Pancreas (tissue), 10 donors: Measurements from ENCODE around the gene AHR. TPM values are rescaled to one million over a fixed set of nuclear protein-coding genes. Genes with fewer than 3 reads are reported as not detected.
"Not testable (repeated sequence)": the region's sequence is repeated elsewhere in the genome, so short reads cannot be mapped to it uniquely, and the experiment has no call there.

Experiments
- ATAC-seq, 4 donors: fragments of 200-7000 bp; cut with Tn5 transposase; one replicate each; pipeline versions ENCODE4 v1.8.0 to v1.9.1; 2020; ENCODE audit warnings: mild to moderate bottlenecking in 4 of 4, moderate library complexity in 4 of 4
- DNase-seq, 6 donors: peaks; one replicate each; pipeline ENCODE4 v3.0.0-alpha.2; 2020
- FAIRE-seq: peaks from 2 replicates; lab custom pipeline; 2012; peaks lifted over from hg19 to GRCh38; lab: Jason Lieb, UNC
- H3K27ac ChIP-seq, 4 donors: fragments of 200-600 bp; sonication (generic); 1 replicate in 3 of 4; 2 replicates in 1 of 4; pipeline versions ENCODE4 v1.5.0 to v1.8.0; 2020
- H3K27me3 ChIP-seq, 4 donors: fragments of 200-600 bp; one replicate each; pipeline ENCODE4 v1.8.0; 2021
- H3K36me3 ChIP-seq, 3 donors: fragments of 200-600 bp; sonication (generic) in 1 of 3; one replicate each; pipeline versions ENCODE4 v1.5.0 to v1.8.0; 2020 to 2021
- H3K4me1 ChIP-seq, 3 donors: fragments of 200-600 bp; one replicate each; pipeline ENCODE4 v1.8.0; 2021
- H3K4me3 ChIP-seq, 4 donors: fragments of 200-600 bp; sonication (generic) in 2 of 4; one replicate each; pipeline versions ENCODE4 v1.5.0 to v1.8.0; 2020 to 2021
- H3K9me3 ChIP-seq, 4 donors: fragments of 200-600 bp; one replicate each; pipeline ENCODE4 v1.8.0; 2021
- CTCF ChIP-seq, 4 donors: fragments of 200-600 bp; sonication (generic) in 3 of 4; IDR thresholded peaks; one replicate each; pipeline versions ENCODE4 v1.5.0 to v1.8.0; 2021; ENCODE audit warnings: antibody characterized with exemption in 4 of 4
- WGBS, 2 donors: extraction: QIAGEN DNeasy Blood & Tissue Kit; methylation state at CpG; one replicate each; pipeline ENCODE4 v1.1.7; 2013; 5-methylcytosine and 5-hydroxymethylcytosine counted together
- intact Hi-C, 3 donors: fragments of 100-400 bp; cut with DNase I; formaldehyde crosslinking; loops; one replicate each; pipeline versions ENCODE4 v1.11.1 to v1.14.2; 2022
- polyA plus RNA-seq, 2 donors: library from polyadenylated mRNA; stranded (reverse); fragments of 200-250 nt; gene quantifications; one replicate each; pipeline ENCODE4 v1.2.3, GENCODE V29; 2013
- total RNA-seq, 6 donors: library from RNA; stranded (reverse); fragmentation: NEBNext Ultra II Directional in 4 of 6; extraction: Animal tissue kit (Norgen Biotek cat#: 25700) in 4 of 6; gene quantifications; one replicate each; pipeline versions ENCODE4 v1.2.1 to v1.2.4, GENCODE V29; 2021 to 2023
- donor health status: healthy with polysubstance abuse.
- donor health status: DM: no; HTN: no; CAD: no; lungs with moderate emphysema.
- donor health status: DM: no; HTN: no; CAD: no.
- donor health status: control.
- donor health status: control.
- donor health status: Bipolar disorder and iron deficiency.
- donor health status: DM: yes; HTN: yes; CAD: no.
- donor health status: DM: no; HTN: no; CAD: no.
- donor health status: DM: no; HTN: no; CAD: no.
- donor health status: DM: yes; HTN: yes; CAD: no.

The AHR gene
- total and polyA plus RNA-seq, 8 donors: 3.2 to 31.8 (median 8.4) TPM

GRCh38 chr7:17339952-17340351 lies 41.5 kb downstream of the AHR start:
- intact Hi-C loops: no loop called here
- TF ChIP-seq CTCF (IDR thresholded peaks at IDR 0.05): no peak
- Histone ChIP-seq H3K36me3 (peaks cover 0 to 21% (median 0%) of the 10 kb centered on the region in 3 donors), H3K9me3 (no peaks in the 10 kb centered on the region), H3K27ac (no peak overlapping the region), H3K4me3 (no peak overlapping the region), H3K27me3 (no peaks in the 10 kb centered on the region), H3K4me1 (no peaks in the 10 kb centered on the region)
- DNase-seq (no peak), ATAC-seq (no peak), FAIRE-seq (no peak)
- WGBS, 2 donors: 89 to 91% methylated on average over 4 of the region's 4 CpGs

- Histone ChIP-seq H3K27ac (no peak overlapping the region), H3K4me1 (no peaks in the 10 kb centered on the region), H3K36me3 (peaks cover 0 to 20% (median 0%) of the 10 kb centered on the region in 3 donors), H3K9me3 (no peaks in the 10 kb centered on the region), H3K27me3 (no peaks in the 10 kb centered on the region), H3K4me3 (no peak overlapping the region)
- intact Hi-C loops: no loop called here
- ATAC-seq: no peak
- DNase-seq: no peak
- WGBS, 2 donors: 66 to 67% methylated on average over 1 of the region's 1 CpG
- TF ChIP-seq CTCF (IDR thresholded peaks at IDR 0.05): no peak
- FAIRE-seq: no peak
These were observed 42.2 kb downstream of the AHR start for GRCh38 chr7:17340655-17341054.

GRCh38 chr7:17342756-17343155 lies 44.3 kb downstream of the AHR start:
- ATAC-seq: no peak
- no peak overlapping the region for H3K4me3 ChIP-seq
- no peak for DNase-seq
- 81 to 87% methylated on average over 2 of the region's 2 CpGs for whole genome bisulfite sequencing, 2 donors
- no peaks in the 10 kb centered on the region for H3K27me3 ChIP-seq
- H3K9me3 ChIP-seq: no peaks in the 10 kb centered on the region
- intact Hi-C loops: no loop called here
- no peaks in the 10 kb centered on the region for H3K4me1 ChIP-seq
- no peak for TF ChIP-seq CTCF (IDR thresholded peaks at IDR 0.05)
- peaks cover 0 to 20% (median 0%) of the 10 kb centered on the region in 3 donors for H3K36me3 ChIP-seq
- H3K27ac ChIP-seq: no peak overlapping the region
- no peak for FAIRE-seq

- Histone ChIP-seq H3K4me1 (no peaks in the 10 kb centered on the region), H3K27ac (no peak overlapping the region), H3K9me3 (no peaks in the 10 kb centered on the region), H3K27me3 (no peaks in the 10 kb centered on the region), H3K36me3 (no peaks in the 10 kb centered on the region), H3K4me3 (no peak overlapping the region)
- no peak for TF ChIP-seq CTCF (IDR thresholded peaks at IDR 0.05)
- FAIRE-seq (no peak), ATAC-seq (no peak), DNase-seq (no peak)
- intact Hi-C loops: no loop called here
These were observed 48.9 kb downstream of the AHR start for GRCh38 chr7:17347401-17347800.

GRCh38 chr7:17348932-17349331 lies 50.5 kb downstream of the AHR start:
- intact Hi-C loops, FAIRE-seq: not testable (repeated sequence)

GRCh38 chr7:17350321-17350720 lies 51.9 kb downstream of the AHR start:
- DNase-seq, H3K9me3 ChIP-seq, FAIRE-seq, H3K4me3 ChIP-seq, ATAC-seq, intact Hi-C loops, H3K27me3 ChIP-seq, H3K4me1 ChIP-seq, H3K27ac ChIP-seq, H3K36me3 ChIP-seq: not testable (repeated sequence)
- 88 to 91% methylated on average over 3 of the region's 3 CpGs for WGBS, 2 donors

More at GRCh38 chr7:17348932-17349331, 50.5 kb downstream of the AHR start:
- not testable (repeated sequence) for DNase-seq, H3K27ac ChIP-seq, H3K4me1 ChIP-seq, H3K27me3 ChIP-seq, H3K4me3 ChIP-seq, H3K36me3 ChIP-seq, ATAC-seq, H3K9me3 ChIP-seq
- WGBS, 2 donors: 85 to 100% methylated on average over 1 of the region's 1 CpG

GRCh38 chr7:17353650-17354419 lies 55.4 kb downstream of the AHR start:
- FAIRE-seq, H3K4me3 ChIP-seq, intact Hi-C loops, ATAC-seq, DNase-seq, H3K9me3 ChIP-seq, H3K36me3 ChIP-seq, H3K27ac ChIP-seq, H3K4me1 ChIP-seq, H3K27me3 ChIP-seq: not testable (repeated sequence)
- WGBS, 2 donors: 74 to 86% methylated on average over 5 to 6 of the region's 6 CpGs
